OCI-LY7 (cell line): Measurements from ENCODE around the gene SYK. TPM values are rescaled to one million over a fixed set of nuclear protein-coding genes. Genes with fewer than 3 reads are reported as not detected.

Experiments used
- BruUV-seq: library from RNA; stranded (reverse); fragments of 400-500 nt; replicated peaks from 2 replicates; lab custom pipeline; 2021; lab: Mats Ljungman, UMichigan
- CTCF ChIA-PET: fragments of 300-600 bp; sonication (Branson Sonifier 250); formaldehyde crosslinking; loops from one replicate; lab custom pipeline; 2022; ENCODE audit warnings: antibody characterized with exemption; ENCODE audit not compliant: unreplicated experiment; lab: Charles Lee
- POLR2A ChIA-PET: fragments of 300-600 bp; sonication (Branson Sonifier 250); formaldehyde crosslinking; loops from one replicate; lab custom pipeline; 2022; ENCODE audit warnings: antibody characterized with exemption; lab: Charles Lee
- DNase-seq: peaks from one replicate; pipeline ENCODE4 v3.0.0-alpha.2; 2015; ENCODE audit warnings: low spot score
- H2AFZ ChIP-seq: fragments of 200-600 bp; sonication (generic), shearing (Covaris generic); 2 replicates; pipeline ENCODE4 v1.6.1; 2014; ENCODE audit warnings: mild to moderate bottlenecking, antibody characterized with exemption, low read length, moderate library complexity
- H3K27ac ChIP-seq: fragments of 200-600 bp; sonication (generic); 2 replicates; pipeline ENCODE4 v1.5.1; 2014; ENCODE audit warnings: mixed run types, low read depth, mild to moderate bottlenecking, moderate library complexity, low read length, inconsistent platforms; ENCODE audit not compliant: poor library complexity, severe bottlenecking
- H3K36me3 ChIP-seq: fragments of 200-600 bp; sonication (generic); 2 replicates; pipeline ENCODE4 v1.6.1; 2014; ENCODE audit warnings: mild to moderate bottlenecking, antibody characterized with exemption, low read length, moderate library complexity, mixed read lengths; ENCODE audit not compliant: insufficient read depth
- H3K4me1 ChIP-seq: fragments of 200-600 bp; sonication (generic); 2 replicates; pipeline ENCODE4 v1.5.1; 2014; ENCODE audit warnings: mild to moderate bottlenecking, low read length; ENCODE audit not compliant: insufficient read depth, poor library complexity, severe bottlenecking
- H3K4me2 ChIP-seq: fragments of 200-600 bp; sonication (generic); 2 replicates; pipeline ENCODE4 v1.6.1; 2014; ENCODE audit warnings: mild to moderate bottlenecking, low read length
- H3K4me3 ChIP-seq: fragments of 200-600 bp; sonication (generic); 2 replicates; pipeline ENCODE4 v1.5.1; 2014; ENCODE audit warnings: mild to moderate bottlenecking, low read depth, low read length; ENCODE audit not compliant: poor library complexity, severe bottlenecking
- H3K79me2 ChIP-seq: fragments of 200-600 bp; sonication (generic); 2 replicates; pipeline ENCODE4 v1.6.1; 2016; ENCODE audit warnings: low read depth, mild to moderate bottlenecking, low read length, moderate library complexity, mixed read lengths; ENCODE audit not compliant: insufficient read depth
- H3K9me2 ChIP-seq: fragments of 200-600 bp; sonication (generic); 2 replicates; pipeline ENCODE4 v1.6.1; 2016; ENCODE audit warnings: mild to moderate bottlenecking, low read length, mixed read lengths; ENCODE audit not compliant: insufficient read depth
- H3K9me3 ChIP-seq: fragments of 200-600 bp; sonication (generic); 2 replicates; pipeline ENCODE4 v1.6.1; 2014; ENCODE audit warnings: mild to moderate bottlenecking, mixed run types, low read length, mixed read lengths
- H4K20me1 ChIP-seq: fragments of 200-600 bp; sonication (generic); 2 replicates; pipeline ENCODE4 v1.6.1; 2014; ENCODE audit warnings: mild to moderate bottlenecking, antibody characterized with exemption, low read length, moderate library complexity, mixed read lengths; ENCODE audit not compliant: insufficient read depth
- EZH2phosphoT487 ChIP-seq: fragments of 200-600 bp; sonication (generic); IDR thresholded peaks from 2 replicates; pipeline ENCODE4 v1.6.1; 2018; ENCODE audit warnings: low read depth, borderline replicate concordance, mild to moderate bottlenecking, mixed run types, antibody characterized with exemption, low read length, moderate library complexity, mixed read lengths
- intact Hi-C: fragments of 100-400 bp; cut with micrococcal nuclease; formaldehyde crosslinking; loops from one replicate; pipeline ENCODE4 v1.10.0; 2022; ENCODE audit not compliant: unreplicated experiment
- total RNA-seq, 2 experiments: library from RNA; depleted of rRNA in 1 of 2; stranded (reverse); fragments of >200 nt in 1 of 2; shearing (Covaris generic) in 1 of 2; gene quantifications; 2 replicates each; pipeline ENCODE4 v1.2.3, GENCODE V29; 2014 to 2022
- TF ChIP-seq, protein P1 (sequence below): fragments of 200-600 bp; sonication (generic); conservative IDR thresholded peaks from 2 replicates; pipeline ENCODE4 v1.5.1; 2014; ENCODE audit warnings: mild to moderate bottlenecking, antibody characterized with exemption, low read length, moderate library complexity, mixed read lengths

SYK gene
- total RNA-seq, 2 experiments from 2014 or later: 112 to 175 TPM

- Histone ChIP-seq H3K4me2 (no peak overlapping the region), H3K9me2 (no peaks in the 10 kb centered on the region), H3K9me3 (no peaks in the 10 kb centered on the region), H3K4me1 (peaks cover 27% of the 10 kb centered on the region), H2AFZ (no peak overlapping the region), H4K20me1 (no peaks in the 10 kb centered on the region), H3K4me3 (no peak overlapping the region), H3K27ac (no peak overlapping the region), H3K36me3 (peaks cover 13% of the 10 kb centered on the region), H3K79me2 (no peaks in the 10 kb centered on the region)
- ChIA-PET POLR2A (interaction anchor here (0.6 to 0.7 kb wide), 2 partner anchors 49 to 141 kb away, joined by 3 read pairs; no protein-coding TSS in a partner anchor), CTCF (no interaction called here)
- no peak for DNase-seq
- TF ChIP-seq, protein P1, sequence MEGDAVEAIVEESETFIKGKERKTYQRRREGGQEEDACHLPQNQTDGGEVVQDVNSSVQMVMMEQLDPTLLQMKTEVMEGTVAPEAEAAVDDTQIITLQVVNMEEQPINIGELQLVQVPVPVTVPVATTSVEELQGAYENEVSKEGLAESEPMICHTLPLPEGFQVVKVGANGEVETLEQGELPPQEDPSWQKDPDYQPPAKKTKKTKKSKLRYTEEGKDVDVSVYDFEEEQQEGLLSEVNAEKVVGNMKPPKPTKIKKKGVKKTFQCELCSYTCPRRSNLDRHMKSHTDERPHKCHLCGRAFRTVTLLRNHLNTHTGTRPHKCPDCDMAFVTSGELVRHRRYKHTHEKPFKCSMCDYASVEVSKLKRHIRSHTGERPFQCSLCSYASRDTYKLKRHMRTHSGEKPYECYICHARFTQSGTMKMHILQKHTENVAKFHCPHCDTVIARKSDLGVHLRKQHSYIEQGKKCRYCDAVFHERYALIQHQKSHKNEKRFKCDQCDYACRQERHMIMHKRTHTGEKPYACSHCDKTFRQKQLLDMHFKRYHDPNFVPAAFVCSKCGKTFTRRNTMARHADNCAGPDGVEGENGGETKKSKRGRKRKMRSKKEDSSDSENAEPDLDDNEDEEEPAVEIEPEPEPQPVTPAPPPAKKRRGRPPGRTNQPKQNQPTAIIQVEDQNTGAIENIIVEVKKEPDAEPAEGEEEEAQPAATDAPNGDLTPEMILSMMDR: no peak
- no peak for TF ChIP-seq EZH2phosphoT487
- intact Hi-C loops: no loop called here
- no TSS peak for BruUV-seq
Measured at GRCh38 chr9:90905822-90906221, 104.2 kb downstream of the SYK start.

DNA sequence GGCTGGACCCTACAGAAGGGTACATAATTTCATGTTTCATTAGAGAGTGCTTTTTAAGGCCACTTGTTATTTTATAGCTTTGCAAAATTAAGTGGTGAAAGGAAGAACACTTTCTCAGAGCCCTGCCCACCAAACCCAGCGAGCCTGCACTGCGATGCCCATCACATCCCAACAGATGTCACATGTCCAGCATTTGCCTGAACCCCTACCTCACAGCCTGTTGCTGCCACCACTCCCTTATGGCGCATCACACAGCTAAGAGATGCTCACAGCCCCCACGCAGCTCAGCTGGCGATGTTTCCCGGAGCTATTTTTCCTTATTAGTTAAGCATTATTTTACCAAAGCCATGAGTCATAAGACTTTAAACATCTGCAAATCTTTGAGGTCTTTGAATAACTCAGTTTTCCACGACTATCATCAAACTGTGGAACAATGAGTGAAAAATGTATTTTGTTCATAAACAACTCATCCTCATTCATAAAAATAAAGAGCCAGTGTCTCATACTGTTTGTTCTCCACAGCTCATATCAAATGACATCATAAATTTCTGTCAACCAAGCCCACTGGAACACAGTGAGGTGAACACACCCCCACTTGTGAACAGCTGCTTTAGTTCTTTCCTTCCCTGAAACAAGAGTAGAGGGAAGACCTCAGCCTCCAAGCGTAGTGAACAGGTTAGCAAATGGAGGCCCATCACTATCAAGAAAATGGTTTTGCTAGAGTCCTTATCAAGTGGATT lies 104.9 kb downstream of the SYK start:
- POLR2A ChIA-PET: interaction anchor here (0.6 to 0.7 kb wide), 3 partner anchors 17 to 142 kb away, joined by 3 read pairs; no protein-coding TSS in a partner anchor
- TF ChIP-seq, protein P1: no peak
- no peak for TF ChIP-seq EZH2phosphoT487
- H3K4me3 ChIP-seq: no peak overlapping the region
- no TSS peak for BruUV-seq
- no peaks in the 10 kb centered on the region for H3K9me2 ChIP-seq
- no peaks in the 10 kb centered on the region for H3K79me2 ChIP-seq
- peaks cover 10% of the 10 kb centered on the region for H3K36me3 ChIP-seq
- H3K9me3 ChIP-seq: no peaks in the 10 kb centered on the region
- DNase-seq: no peak
- intact Hi-C loops: no loop called here
- H3K4me1 ChIP-seq: peaks cover 34% of the 10 kb centered on the region
- H4K20me1 ChIP-seq: no peaks in the 10 kb centered on the region
- no peak overlapping the region for H3K27ac ChIP-seq
- no peak overlapping the region for H3K4me2 ChIP-seq
- CTCF ChIA-PET: no interaction called here
- H2AFZ ChIP-seq: no peak overlapping the region

DNA sequence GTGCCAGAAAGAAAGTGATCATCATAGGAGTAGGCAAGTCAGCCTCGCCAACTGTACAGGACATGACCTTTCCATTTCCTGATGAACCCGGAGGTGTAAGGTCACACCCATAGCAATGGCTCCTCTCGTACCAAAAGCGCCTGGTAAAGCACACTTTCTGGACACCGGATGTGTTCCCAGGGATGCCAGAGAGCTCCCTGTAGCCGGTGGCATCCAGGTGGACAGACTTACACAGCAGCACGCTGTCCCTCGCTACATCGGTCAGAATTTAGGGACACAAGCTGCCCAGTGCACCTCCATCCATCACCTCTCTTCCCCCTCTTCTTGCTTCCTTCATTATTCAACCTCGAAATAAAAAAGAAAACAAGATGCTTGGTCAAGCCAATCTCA lies 105.4 kb downstream of the SYK start:
- Histone ChIP-seq H3K79me2 (no peaks in the 10 kb centered on the region), H4K20me1 (no peaks in the 10 kb centered on the region), H3K9me3 (no peaks in the 10 kb centered on the region), H3K27ac (no peak overlapping the region), H3K4me2 (no peak overlapping the region), H3K36me3 (peaks cover 4% of the 10 kb centered on the region), H2AFZ (no peak overlapping the region), H3K4me3 (no peak overlapping the region), H3K9me2 (no peaks in the 10 kb centered on the region), H3K4me1 (peaks cover 39% of the 10 kb centered on the region)
- no TSS peak for BruUV-seq
- TF ChIP-seq, protein P1: no peak
- TF ChIP-seq EZH2phosphoT487: no peak
- POLR2A ChIA-PET: interaction anchor here (0.6 to 0.7 kb wide), 2 partner anchors 16 to 693 kb away, joined by 3 read pairs; no protein-coding TSS in a partner anchor
- CTCF ChIA-PET: no interaction called here
- DNase-seq: no peak
- intact Hi-C loops: no loop called here
